GM23338 (cell line): ENCODE measurements around the gene TPM1. TPM values are rescaled to one million over a fixed set of nuclear protein-coding genes. Genes with fewer than 3 reads are reported as not detected.

ENCODE experiments used
- ATAC-seq: fragments of 200-7000 bp; cut with Tn5 transposase; 3 replicates; pipeline ENCODE4 v1.9.1; 2020
- DNase-seq: peaks from one replicate; pipeline ENCODE4 v3.0.0-alpha.2; 2015; ENCODE audit warnings: low spot score
- H2AFZ ChIP-seq: fragments of 200-600 bp; sonication (generic); 2 replicates; pipeline ENCODE4 v1.8.0; 2016; ENCODE audit warnings: antibody characterized with exemption, mild to moderate bottlenecking, moderate library complexity
- H3F3A ChIP-seq: fragments of 200-600 bp; sonication (generic); replicated peaks from 2 replicates; pipeline ENCODE4 v1.8.0; 2017; ENCODE audit warnings: antibody characterized with exemption, mixed run types, low read depth
- H3K27ac ChIP-seq: fragments of 200-600 bp; sonication (generic); 2 replicates; pipeline ENCODE4 v1.6.1; 2016; ENCODE audit warnings: low read depth
- H3K27me3 ChIP-seq: fragments of 200-600 bp; sonication (generic); 2 replicates; pipeline ENCODE4 v1.8.0; 2016; ENCODE audit warnings: mild to moderate bottlenecking, mixed run types, moderate library complexity; ENCODE audit not compliant: insufficient read depth
- H3K36me3 ChIP-seq: fragments of 200-600 bp; sonication (generic); 2 replicates; pipeline ENCODE4 v1.8.0; 2016; ENCODE audit warnings: mild to moderate bottlenecking; ENCODE audit not compliant: insufficient read depth
- H3K4me1 ChIP-seq: fragments of 200-600 bp; sonication (generic); 2 replicates; pipeline ENCODE4 v1.8.0; 2016; ENCODE audit warnings: mild to moderate bottlenecking, moderate library complexity; ENCODE audit not compliant: insufficient read depth
- H3K4me2 ChIP-seq: fragments of 200-600 bp; sonication (generic); 2 replicates; pipeline ENCODE4 v1.7.1; 2017; ENCODE audit warnings: mixed run types
- H3K4me3 ChIP-seq: fragments of 200-600 bp; sonication (generic); 2 replicates; pipeline ENCODE4 v1.6.1; 2016; ENCODE audit warnings: mixed run types
- H3K79me2 ChIP-seq: fragments of 200-600 bp; sonication (generic); replicated peaks from 2 replicates; pipeline ENCODE4 v1.8.0; 2017; ENCODE audit warnings: mild to moderate bottlenecking; ENCODE audit not compliant: insufficient read depth
- H3K9me2 ChIP-seq: fragments of 200-600 bp; sonication (generic); 2 replicates; pipeline ENCODE4 v1.8.0; 2017; ENCODE audit not compliant: insufficient read depth
- H4K20me1 ChIP-seq: fragments of 200-600 bp; sonication (generic); replicated peaks from 2 replicates; pipeline ENCODE4 v1.8.0; 2017; ENCODE audit warnings: mild to moderate bottlenecking; ENCODE audit not compliant: insufficient read depth
- H3K27ac Mint-ChIP-seq: 2 replicates; pipeline ENCODE4 v1.8.0; 2020; ENCODE audit warnings: inconsistent platforms, mild to moderate bottlenecking, moderate library complexity, mixed read lengths
- H3K27me3 Mint-ChIP-seq: 3 replicates; pipeline ENCODE4 v1.8.0; 2022; ENCODE audit warnings: low read depth, mild to moderate bottlenecking, moderate library complexity, mixed read lengths, inconsistent platforms; ENCODE audit not compliant: insufficient read depth, poor library complexity
- H3K36me3 Mint-ChIP-seq: 3 replicates; pipeline ENCODE4 v1.8.0; 2021; ENCODE audit warnings: low read depth, mild to moderate bottlenecking, inconsistent platforms, moderate library complexity, mixed read lengths
- H3K4me1 Mint-ChIP-seq: 3 replicates; pipeline ENCODE4 v1.8.0; 2020; ENCODE audit warnings: mild to moderate bottlenecking, inconsistent platforms, mixed read lengths
- H3K4me3 Mint-ChIP-seq: 3 replicates; pipeline ENCODE4 v1.8.0; 2021; ENCODE audit warnings: moderate library complexity, mild to moderate bottlenecking, inconsistent platforms, mixed read lengths
- H3K9me3 Mint-ChIP-seq: 3 replicates; pipeline ENCODE4 v1.8.0; 2020; ENCODE audit warnings: moderate library complexity, mild to moderate bottlenecking, inconsistent platforms, mixed read lengths
- CREB1 ChIP-seq: fragments of 250-450 bp; sonication (Bioruptor Pico); IDR thresholded peaks from 2 replicates; pipeline ENCODE4 v1.5.0; 2020; ENCODE audit warnings: low read depth, mild to moderate bottlenecking, moderate library complexity
- CTCF ChIP-seq, 2 experiments: fragments of 200-600 bp in 1 of 2; sonication (generic) in 1 of 2; conservative IDR thresholded peaks; 2 replicates each; pipeline versions ENCODE4 v1.5.1 to v1.6.1; 2016 to 2017; ENCODE audit warnings: antibody characterized with exemption in 2 of 2, low read depth in 2 of 2, mild to moderate bottlenecking in 2 of 2, moderate library complexity in 1 of 2
- ETS1 ChIP-seq: IDR thresholded peaks from 2 replicates; pipeline ENCODE4 v1.6.1; 2016; ENCODE audit warnings: antibody characterized with exemption
- EZH2 ChIP-seq: fragments of 200-600 bp; sonication (generic); IDR thresholded peaks from one replicate; pipeline ENCODE4 v1.8.0; 2017; ENCODE audit warnings: antibody characterized with exemption, mild to moderate bottlenecking, low read depth; ENCODE audit not compliant: unreplicated experiment
- EZH2phosphoT487 ChIP-seq: fragments of 200-600 bp; sonication (generic); IDR thresholded peaks from one replicate; pipeline ENCODE4 v1.8.1; 2018; ENCODE audit warnings: antibody characterized with exemption; ENCODE audit not compliant: unreplicated experiment
- JUNB ChIP-seq: IDR thresholded peaks from one replicate; pipeline ENCODE4 v1.6.1; 2016; ENCODE audit warnings: antibody characterized with exemption; ENCODE audit not compliant: unreplicated experiment
- STAT1 ChIP-seq: IDR thresholded peaks from one replicate; pipeline ENCODE4 v1.6.1; 2016; ENCODE audit warnings: antibody characterized with exemption; ENCODE audit not compliant: unreplicated experiment
- polyA plus RNA-seq: library from polyadenylated mRNA; unstranded; fragments of >200 nt; fragmentation: Nextera tagmentation; extraction: Ambion mirVana; gene quantifications from 2 replicates; pipeline ENCODE4 v1.2.1, GENCODE V29; 2016
- total RNA-seq: library from RNA; depleted of rRNA; stranded (reverse); fragments of >200 nt; shearing (Covaris generic); gene quantifications from 2 replicates; pipeline ENCODE4 v1.2.3, GENCODE V29; 2014
- TF ChIP-seq, protein P1 (sequence below): fragments of 250-450 bp; sonication (Bioruptor Pico); IDR thresholded peaks from 2 replicates; pipeline ENCODE4 v1.5.0; 2020; ENCODE audit warnings: mild to moderate bottlenecking, moderate library complexity
- TF ChIP-seq, protein P2 (sequence below): IDR thresholded peaks from one replicate; pipeline ENCODE4 v1.6.1; 2018; ENCODE audit warnings: antibody characterized with exemption; ENCODE audit not compliant: unreplicated experiment

TPM1 gene
- total and polyA plus RNA-seq, 2 experiments from 2014 or later: 449 to 913 TPM

DNA sequence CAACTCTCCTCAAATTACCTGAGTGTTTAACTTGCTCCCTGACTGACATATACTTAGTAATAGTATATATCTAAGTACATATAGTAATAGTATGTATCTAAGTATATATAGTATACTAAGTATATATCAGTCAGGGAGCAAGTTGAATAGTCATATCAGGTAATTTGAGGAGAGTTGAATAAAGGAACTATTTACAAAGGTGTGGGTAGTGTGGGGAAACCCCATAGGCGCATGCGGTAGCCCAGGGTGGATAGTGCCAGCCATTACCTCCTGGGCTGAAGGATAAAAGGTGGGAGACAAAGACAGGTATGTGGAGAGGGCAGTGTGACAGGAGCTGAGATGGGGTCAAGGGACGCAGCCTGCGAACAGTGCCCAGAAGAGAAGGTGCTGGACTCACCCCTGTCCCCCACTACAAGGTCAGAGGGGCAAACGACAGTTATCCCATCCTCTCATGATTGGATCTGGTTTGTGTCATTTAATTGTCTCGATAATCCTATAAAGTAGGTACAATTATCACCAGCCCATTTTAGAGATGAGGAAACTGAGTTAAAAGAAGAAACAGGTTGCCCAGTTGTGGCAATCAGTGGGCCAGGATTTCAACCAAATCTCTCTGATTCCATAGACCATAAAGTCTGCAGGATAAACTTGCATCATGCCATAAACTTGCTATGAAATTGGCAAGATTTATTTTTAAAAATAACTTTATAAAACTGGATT is 34.1 kb upstream of the TPM1 start:
- no peaks in the 10 kb centered on the region for H3K27me3 ChIP-seq
- Mint-ChIP-seq H3K27ac (no peak overlapping the region), H3K9me3 (peaks cover 16% of the 10 kb centered on the region), H3K4me1 (peaks cover 9% of the 10 kb centered on the region), H3K27me3 (peaks cover 7% of the 10 kb centered on the region), H3K36me3 (peaks cover 3% of the 10 kb centered on the region; the same call in 2 of the 3 replicates), H3K4me3 (no peak overlapping the region)
- H2AFZ ChIP-seq: no peak overlapping the region
- no peak overlapping the region for H3K4me3 ChIP-seq
- no peaks in the 10 kb centered on the region for H3K79me2 ChIP-seq
- H3K4me1 ChIP-seq: 0 out of 2 replicates have a peak, but pooled peaks cover 6% of the 10 kb centered on the region
- H3F3A ChIP-seq: 0 out of 2 replicates have a peak, but pooled peaks cover 2% of the 10 kb centered on the region
- no peak for ATAC-seq
- DNase-seq: no peak
- H3K27ac ChIP-seq: no peak overlapping the region
- no peaks in the 10 kb centered on the region for H4K20me1 ChIP-seq
- H3K9me2 ChIP-seq: peaks cover 4% of the 10 kb centered on the region; the same call in 1 of the 2 replicates
- TF ChIP-seq EZH2phosphoT487: no peak
- TF ChIP-seq CREB1 (CRISPR knock-in tag): no peak
- no peak for TF ChIP-seq JUNB
- no peak for TF ChIP-seq STAT1
- TF ChIP-seq, protein P1, sequence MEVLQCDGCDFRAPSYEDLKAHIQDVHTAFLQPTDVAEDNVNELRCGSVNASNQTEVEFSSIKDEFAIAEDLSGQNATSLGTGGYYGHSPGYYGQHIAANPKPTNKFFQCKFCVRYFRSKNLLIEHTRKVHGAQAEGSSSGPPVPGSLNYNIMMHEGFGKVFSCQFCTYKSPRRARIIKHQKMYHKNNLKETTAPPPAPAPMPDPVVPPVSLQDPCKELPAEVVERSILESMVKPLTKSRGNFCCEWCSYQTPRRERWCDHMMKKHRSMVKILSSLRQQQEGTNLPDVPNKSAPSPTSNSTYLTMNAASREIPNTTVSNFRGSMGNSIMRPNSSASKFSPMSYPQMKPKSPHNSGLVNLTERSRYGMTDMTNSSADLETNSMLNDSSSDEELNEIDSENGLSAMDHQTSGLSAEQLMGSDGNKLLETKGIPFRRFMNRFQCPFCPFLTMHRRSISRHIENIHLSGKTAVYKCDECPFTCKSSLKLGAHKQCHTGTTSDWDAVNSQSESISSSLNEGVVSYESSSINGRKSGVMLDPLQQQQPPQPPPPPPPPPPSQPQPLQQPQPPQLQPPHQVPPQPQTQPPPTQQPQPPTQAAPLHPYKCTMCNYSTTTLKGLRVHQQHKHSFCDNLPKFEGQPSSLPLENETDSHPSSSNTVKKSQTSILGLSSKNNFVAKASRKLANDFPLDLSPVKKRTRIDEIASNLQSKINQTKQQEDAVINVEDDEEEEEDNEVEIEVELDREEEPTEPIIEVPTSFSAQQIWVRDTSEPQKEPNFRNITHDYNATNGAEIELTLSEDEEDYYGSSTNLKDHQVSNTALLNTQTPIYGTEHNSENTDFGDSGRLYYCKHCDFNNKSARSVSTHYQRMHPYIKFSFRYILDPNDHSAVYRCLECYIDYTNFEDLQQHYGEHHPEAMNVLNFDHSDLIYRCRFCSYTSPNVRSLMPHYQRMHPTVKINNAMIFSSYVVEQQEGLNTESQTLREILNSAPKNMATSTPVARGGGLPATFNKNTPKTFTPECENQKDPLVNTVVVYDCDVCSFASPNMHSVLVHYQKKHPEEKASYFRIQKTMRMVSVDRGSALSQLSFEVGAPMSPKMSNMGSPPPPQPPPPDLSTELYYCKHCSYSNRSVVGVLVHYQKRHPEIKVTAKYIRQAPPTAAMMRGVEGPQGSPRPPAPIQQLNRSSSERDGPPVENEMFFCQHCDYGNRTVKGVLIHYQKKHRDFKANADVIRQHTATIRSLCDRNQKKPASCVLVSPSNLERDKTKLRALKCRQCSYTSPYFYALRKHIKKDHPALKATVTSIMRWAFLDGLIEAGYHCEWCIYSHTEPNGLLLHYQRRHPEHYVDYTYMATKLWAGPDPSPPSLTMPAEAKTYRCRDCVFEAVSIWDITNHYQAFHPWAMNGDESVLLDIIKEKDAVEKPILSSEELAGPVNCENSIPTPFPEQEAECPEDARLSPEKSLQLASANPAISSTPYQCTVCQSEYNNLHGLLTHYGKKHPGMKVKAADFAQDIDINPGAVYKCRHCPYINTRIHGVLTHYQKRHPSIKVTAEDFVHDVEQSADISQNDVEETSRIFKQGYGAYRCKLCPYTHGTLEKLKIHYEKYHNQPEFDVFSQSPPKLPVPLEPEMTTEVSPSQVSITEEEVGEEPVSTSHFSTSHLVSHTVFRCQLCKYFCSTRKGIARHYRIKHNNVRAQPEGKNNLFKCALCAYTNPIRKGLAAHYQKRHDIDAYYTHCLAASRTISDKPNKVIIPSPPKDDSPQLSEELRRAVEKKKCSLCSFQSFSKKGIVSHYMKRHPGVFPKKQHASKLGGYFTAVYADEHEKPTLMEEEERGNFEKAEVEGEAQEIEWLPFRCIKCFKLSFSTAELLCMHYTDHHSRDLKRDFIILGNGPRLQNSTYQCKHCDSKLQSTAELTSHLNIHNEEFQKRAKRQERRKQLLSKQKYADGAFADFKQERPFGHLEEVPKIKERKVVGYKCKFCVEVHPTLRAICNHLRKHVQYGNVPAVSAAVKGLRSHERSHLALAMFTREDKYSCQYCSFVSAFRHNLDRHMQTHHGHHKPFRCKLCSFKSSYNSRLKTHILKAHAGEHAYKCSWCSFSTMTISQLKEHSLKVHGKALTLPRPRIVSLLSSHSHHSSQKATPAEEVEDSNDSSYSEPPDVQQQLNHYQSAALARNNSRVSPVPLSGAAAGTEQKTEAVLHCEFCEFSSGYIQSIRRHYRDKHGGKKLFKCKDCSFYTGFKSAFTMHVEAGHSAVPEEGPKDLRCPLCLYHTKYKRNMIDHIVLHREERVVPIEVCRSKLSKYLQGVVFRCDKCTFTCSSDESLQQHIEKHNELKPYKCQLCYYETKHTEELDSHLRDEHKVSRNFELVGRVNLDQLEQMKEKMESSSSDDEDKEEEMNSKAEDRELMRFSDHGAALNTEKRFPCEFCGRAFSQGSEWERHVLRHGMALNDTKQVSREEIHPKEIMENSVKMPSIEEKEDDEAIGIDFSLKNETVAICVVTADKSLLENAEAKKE (CRISPR knock-in tag): no peak
- TF ChIP-seq, protein P2, sequence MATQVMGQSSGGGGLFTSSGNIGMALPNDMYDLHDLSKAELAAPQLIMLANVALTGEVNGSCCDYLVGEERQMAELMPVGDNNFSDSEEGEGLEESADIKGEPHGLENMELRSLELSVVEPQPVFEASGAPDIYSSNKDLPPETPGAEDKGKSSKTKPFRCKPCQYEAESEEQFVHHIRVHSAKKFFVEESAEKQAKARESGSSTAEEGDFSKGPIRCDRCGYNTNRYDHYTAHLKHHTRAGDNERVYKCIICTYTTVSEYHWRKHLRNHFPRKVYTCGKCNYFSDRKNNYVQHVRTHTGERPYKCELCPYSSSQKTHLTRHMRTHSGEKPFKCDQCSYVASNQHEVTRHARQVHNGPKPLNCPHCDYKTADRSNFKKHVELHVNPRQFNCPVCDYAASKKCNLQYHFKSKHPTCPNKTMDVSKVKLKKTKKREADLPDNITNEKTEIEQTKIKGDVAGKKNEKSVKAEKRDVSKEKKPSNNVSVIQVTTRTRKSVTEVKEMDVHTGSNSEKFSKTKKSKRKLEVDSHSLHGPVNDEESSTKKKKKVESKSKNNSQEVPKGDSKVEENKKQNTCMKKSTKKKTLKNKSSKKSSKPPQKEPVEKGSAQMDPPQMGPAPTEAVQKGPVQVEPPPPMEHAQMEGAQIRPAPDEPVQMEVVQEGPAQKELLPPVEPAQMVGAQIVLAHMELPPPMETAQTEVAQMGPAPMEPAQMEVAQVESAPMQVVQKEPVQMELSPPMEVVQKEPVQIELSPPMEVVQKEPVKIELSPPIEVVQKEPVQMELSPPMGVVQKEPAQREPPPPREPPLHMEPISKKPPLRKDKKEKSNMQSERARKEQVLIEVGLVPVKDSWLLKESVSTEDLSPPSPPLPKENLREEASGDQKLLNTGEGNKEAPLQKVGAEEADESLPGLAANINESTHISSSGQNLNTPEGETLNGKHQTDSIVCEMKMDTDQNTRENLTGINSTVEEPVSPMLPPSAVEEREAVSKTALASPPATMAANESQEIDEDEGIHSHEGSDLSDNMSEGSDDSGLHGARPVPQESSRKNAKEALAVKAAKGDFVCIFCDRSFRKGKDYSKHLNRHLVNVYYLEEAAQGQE: no peak
- no peak for TF ChIP-seq CTCF (conservative IDR thresholded peaks at IDR 0.05; ENCODE audit: low read depth in 2 of 2)
- TF ChIP-seq EZH2: no peak
- no peak for TF ChIP-seq ETS1
- H3K4me2 ChIP-seq: no peak overlapping the region
- no peaks in the 10 kb centered on the region for H3K36me3 ChIP-seq
